GM23248 (cell line): ENCODE data around the gene GGT6.

Experiments used
- EZH2 ChIP-seq: fragments of 200-600 bp; sonication (generic); IDR thresholded peaks from 2 replicates; pipeline ENCODE4 v1.6.1; 2018; ENCODE audit warnings: antibody characterized with exemption, mild to moderate bottlenecking; ENCODE audit not compliant: insufficient read depth, poor library complexity, severe bottlenecking
- EZH2phosphoT487 ChIP-seq: fragments of 200-600 bp; sonication (generic); IDR thresholded peaks from 2 replicates; pipeline ENCODE4 v1.6.1; 2018; ENCODE audit warnings: antibody characterized with exemption, moderate library complexity, mild to moderate bottlenecking, low read depth; ENCODE audit not compliant: insufficient read depth

GRCh38 chr17:4582691-4583090, 22.3 kb upstream of the GGT6 start:
- TF ChIP-seq EZH2 (no peak), EZH2phosphoT487 (no peak)
